ENCODE results near the gene ZIC2. TPM values are rescaled to one million over a fixed set of nuclear protein-coding genes. Genes with fewer than 3 reads are reported as not detected.
"Not testable (repeated sequence)": the region's sequence is repeated elsewhere in the genome, so short reads cannot be mapped to it uniquely, and the experiment has no call there.

Gene ZIC2
- total RNA-seq, 2 donors from 2014 or later, result 0.05 to 0.51 TPM

- Histone ChIP-seq H3K9me3 (no peaks in the 10 kb centered on the region), H3K27me3 (replicated peaks; ENCODE audit: insufficient read depth) (no peaks in the 10 kb centered on the region), H3K36me3 (no peaks in the 10 kb centered on the region), H3K4me3 (no peak overlapping the region), H3K27ac (no peak overlapping the region), H3K4me1 (replicated peaks) (no peaks in the 10 kb centered on the region)
- no peak for DNase-seq (ENCODE audit: low spot score)
- 84% methylated on average over 2 of the region's 2 CpGs for WGBS
- TF ChIP-seq POLR2AphosphoS5 (IDR thresholded peaks at IDR 0.05) (no peak), POLR2A (IDR thresholded peaks at IDR 0.05) (no peak)
- TF ChIP-seq, protein P1, sequence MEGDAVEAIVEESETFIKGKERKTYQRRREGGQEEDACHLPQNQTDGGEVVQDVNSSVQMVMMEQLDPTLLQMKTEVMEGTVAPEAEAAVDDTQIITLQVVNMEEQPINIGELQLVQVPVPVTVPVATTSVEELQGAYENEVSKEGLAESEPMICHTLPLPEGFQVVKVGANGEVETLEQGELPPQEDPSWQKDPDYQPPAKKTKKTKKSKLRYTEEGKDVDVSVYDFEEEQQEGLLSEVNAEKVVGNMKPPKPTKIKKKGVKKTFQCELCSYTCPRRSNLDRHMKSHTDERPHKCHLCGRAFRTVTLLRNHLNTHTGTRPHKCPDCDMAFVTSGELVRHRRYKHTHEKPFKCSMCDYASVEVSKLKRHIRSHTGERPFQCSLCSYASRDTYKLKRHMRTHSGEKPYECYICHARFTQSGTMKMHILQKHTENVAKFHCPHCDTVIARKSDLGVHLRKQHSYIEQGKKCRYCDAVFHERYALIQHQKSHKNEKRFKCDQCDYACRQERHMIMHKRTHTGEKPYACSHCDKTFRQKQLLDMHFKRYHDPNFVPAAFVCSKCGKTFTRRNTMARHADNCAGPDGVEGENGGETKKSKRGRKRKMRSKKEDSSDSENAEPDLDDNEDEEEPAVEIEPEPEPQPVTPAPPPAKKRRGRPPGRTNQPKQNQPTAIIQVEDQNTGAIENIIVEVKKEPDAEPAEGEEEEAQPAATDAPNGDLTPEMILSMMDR (IDR thresholded peaks at IDR 0.05), result no peak
- intact Hi-C loops (cut with DNase I), result no loop called here
Observed at GRCh38 chr13:100024023-100024422, 42.4 kb downstream of the ZIC2 start.

GRCh38 chr13:100029933-100030332, 48.3 kb downstream of the ZIC2 start:
- DNase-seq (ENCODE audit: low spot score), result no peak
- no peaks in the 10 kb centered on the region for H3K4me1 ChIP-seq (replicated peaks)
- no peak overlapping the region for H3K4me3 ChIP-seq
- H3K27ac ChIP-seq, result no peak overlapping the region
- intact Hi-C loops (cut with DNase I), result no loop called here
- TF ChIP-seq POLR2AphosphoS5 (IDR thresholded peaks at IDR 0.05), result no peak
- TF ChIP-seq, protein P1 (IDR thresholded peaks at IDR 0.05), result no peak
- no peak for TF ChIP-seq POLR2A (IDR thresholded peaks at IDR 0.05)
- H3K9me3 ChIP-seq, result no peaks in the 10 kb centered on the region
- 93% methylated on average over 1 of the region's 1 CpG for WGBS
- H3K27me3 ChIP-seq (replicated peaks; ENCODE audit: insufficient read depth), result no peaks in the 10 kb centered on the region
- no peaks in the 10 kb centered on the region for H3K36me3 ChIP-seq

- intact Hi-C loops (cut with DNase I); DNase-seq (ENCODE audit: low spot score); H3K36me3 ChIP-seq: not testable (repeated sequence)
Observed at GRCh38 chr13:100032642-100033041, 51.1 kb downstream of the ZIC2 start.

DNA sequence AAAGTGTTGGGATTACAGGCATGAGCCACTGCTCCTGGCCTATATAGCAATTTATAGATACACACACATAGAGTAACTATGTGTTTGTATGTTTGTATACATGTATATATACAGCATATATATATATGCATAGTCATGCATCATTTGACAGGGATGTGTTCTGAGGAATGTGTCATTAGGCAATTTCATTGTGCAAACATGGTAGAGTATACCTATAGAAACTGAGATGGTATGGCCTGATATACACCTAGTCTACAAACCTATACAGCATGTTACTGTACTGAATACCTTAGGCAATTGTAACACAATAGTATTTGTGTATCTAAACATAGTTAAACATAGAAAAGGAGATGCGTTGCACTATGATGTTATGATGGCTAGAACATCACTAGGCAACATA, 54.4 kb downstream of the ZIC2 start:
- no peak overlapping the region for H3K4me3 ChIP-seq
- TF ChIP-seq POLR2AphosphoS5 (IDR thresholded peaks at IDR 0.05), result no peak
- no peak for TF ChIP-seq POLR2A (IDR thresholded peaks at IDR 0.05)
- TF ChIP-seq, protein P1 (IDR thresholded peaks at IDR 0.05), result no peak
- H3K9me3 ChIP-seq, result no peaks in the 10 kb centered on the region
- WGBS, result 87% methylated on average over 1 of the region's 1 CpG
- intact Hi-C loops (cut with DNase I), result no loop called here
- H3K27me3 ChIP-seq (replicated peaks; ENCODE audit: insufficient read depth), result no peaks in the 10 kb centered on the region
- H3K4me1 ChIP-seq (replicated peaks), result no peaks in the 10 kb centered on the region
- DNase-seq (ENCODE audit: low spot score), result no peak
- no peaks in the 10 kb centered on the region for H3K36me3 ChIP-seq
- H3K27ac ChIP-seq, result no peak overlapping the region

More at GRCh38 chr13:100032642-100033041, 51.1 kb downstream of the ZIC2 start:
- not testable (repeated sequence) for H3K27ac ChIP-seq; H3K9me3 ChIP-seq; H3K27me3 ChIP-seq (replicated peaks; ENCODE audit: insufficient read depth); H3K4me3 ChIP-seq; H3K4me1 ChIP-seq (replicated peaks)
- WGBS, result 97% methylated on average over 9 of the region's 9 CpGs

Other genes starting within 250 kb of the ZIC2 start
- gene ZIC5, start 10.0 kb upstream of the ZIC2 start, total RNA-seq, result under 1 TPM; 0.09 to 0.45 TPM
- gene PCCA, start 107.3 kb downstream of the ZIC2 start, total RNA-seq, result 10 to 100 TPM; 52.7 to 66.4 TPM

Measured in prostate gland (tissue), 2 donors.